Limb (tissue), 2 donors: Measurements from ENCODE around the gene PRADC1.

Experiments used
- DNase-seq, 2 donors: peaks; one replicate each; pipeline ENCODE4 v3.0.0-alpha.2; 2016; ENCODE audit errors: extremely low spot score in 2 of 2

The PRADC1 gene

GRCh38 chr2:73259276-73259675 is 26.2 kb upstream of the PRADC1 start:
- no peak for DNase-seq

GRCh38 chr2:73258913-73259215 is 25.8 kb upstream of the PRADC1 start:
- no peak for DNase-seq

- no peak for DNase-seq
Measured at GRCh38 chr2:73258186-73258912, 25.3 kb upstream of the PRADC1 start.

GRCh38 chr2:73257425-73258125 is 24.5 kb upstream of the PRADC1 start:
- no peak for DNase-seq

GRCh38 chr2:73257021-73257420 is 24.0 kb upstream of the PRADC1 start:
- no peak for DNase-seq

- DNase-seq = no peak
Measured at GRCh38 chr2:73256618-73256922, 23.5 kb upstream of the PRADC1 start.

- DNase-seq = no peak
Measured at GRCh38 chr2:73255907-73256617, 23.0 kb upstream of the PRADC1 start.

- no peak for DNase-seq
Measured at GRCh38 chr2:73255007-73255644, 22.1 kb upstream of the PRADC1 start.

GRCh38 chr2:73254343-73255006 is 21.4 kb upstream of the PRADC1 start:
- no peak for DNase-seq

GRCh38 chr2:73253901-73254300 is 20.9 kb upstream of the PRADC1 start:
- no peak for DNase-seq

- DNase-seq = no peak
Measured at GRCh38 chr2:73253400-73253799, 20.4 kb upstream of the PRADC1 start.

GRCh38 chr2:73252238-73253027 is 19.4 kb upstream of the PRADC1 start:
- no peak for DNase-seq

GRCh38 chr2:73250872-73251846 is 18.1 kb upstream of the PRADC1 start:
- no peak for DNase-seq

- no peak for DNase-seq
Measured at GRCh38 chr2:73249636-73250035, 16.6 kb upstream of the PRADC1 start.

GRCh38 chr2:73246850-73247249 is 13.8 kb upstream of the PRADC1 start:
- no peak for DNase-seq

GRCh38 chr2:73244580-73244979 is 11.5 kb upstream of the PRADC1 start:
- DNase-seq = no peak

GRCh38 chr2:73243884-73244570 is 11.0 kb upstream of the PRADC1 start:
- DNase-seq = no peak

- no peak for DNase-seq
Measured at GRCh38 chr2:73239776-73240175, 6.7 kb upstream of the PRADC1 start.

- no peak for DNase-seq
Measured at GRCh38 chr2:73238976-73239375, 5.9 kb upstream of the PRADC1 start.
